Vagina (tissue), 2 donors: Measurements from ENCODE around the gene MON1B.

Source experiments
- POLR2A ChIP-seq, 2 donors: fragments of 450-650 bp; IDR thresholded peaks; one replicate each; pipeline ENCODE4 v1.6.1; 2017; ENCODE audit warnings: antibody characterized with exemption in 2 of 2, mild to moderate bottlenecking in 2 of 2, moderate library complexity in 2 of 2
- POLR2AphosphoS5 ChIP-seq, 2 donors: sonication (generic); formaldehyde crosslinking; IDR thresholded peaks; one replicate each; pipeline ENCODE4 v1.9.0; 2017; ENCODE audit warnings: antibody characterized with exemption in 2 of 2, mild to moderate bottlenecking in 2 of 2, low read depth in 1 of 2; ENCODE audit not compliant: insufficient read depth in 1 of 2
- TF ChIP-seq, protein P1 (sequence below), 3 experiments: fragments of 450-650 bp in 2 of 3; fragments of 200-600 bp in 1 of 3; sonication (generic) in 1 of 3; IDR thresholded peaks; one replicate each; pipeline ENCODE4 v1.5.1; 2017 to 2019; ENCODE audit warnings: antibody characterized with exemption in 3 of 3, mild to moderate bottlenecking in 2 of 3, moderate library complexity in 2 of 3

- TF ChIP-seq POLR2A (IDR thresholded peaks at IDR 0.05): no peak
- TF ChIP-seq, protein P1, sequence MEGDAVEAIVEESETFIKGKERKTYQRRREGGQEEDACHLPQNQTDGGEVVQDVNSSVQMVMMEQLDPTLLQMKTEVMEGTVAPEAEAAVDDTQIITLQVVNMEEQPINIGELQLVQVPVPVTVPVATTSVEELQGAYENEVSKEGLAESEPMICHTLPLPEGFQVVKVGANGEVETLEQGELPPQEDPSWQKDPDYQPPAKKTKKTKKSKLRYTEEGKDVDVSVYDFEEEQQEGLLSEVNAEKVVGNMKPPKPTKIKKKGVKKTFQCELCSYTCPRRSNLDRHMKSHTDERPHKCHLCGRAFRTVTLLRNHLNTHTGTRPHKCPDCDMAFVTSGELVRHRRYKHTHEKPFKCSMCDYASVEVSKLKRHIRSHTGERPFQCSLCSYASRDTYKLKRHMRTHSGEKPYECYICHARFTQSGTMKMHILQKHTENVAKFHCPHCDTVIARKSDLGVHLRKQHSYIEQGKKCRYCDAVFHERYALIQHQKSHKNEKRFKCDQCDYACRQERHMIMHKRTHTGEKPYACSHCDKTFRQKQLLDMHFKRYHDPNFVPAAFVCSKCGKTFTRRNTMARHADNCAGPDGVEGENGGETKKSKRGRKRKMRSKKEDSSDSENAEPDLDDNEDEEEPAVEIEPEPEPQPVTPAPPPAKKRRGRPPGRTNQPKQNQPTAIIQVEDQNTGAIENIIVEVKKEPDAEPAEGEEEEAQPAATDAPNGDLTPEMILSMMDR (IDR thresholded peaks at IDR 0.05): no peak
- TF ChIP-seq POLR2AphosphoS5 (IDR thresholded peaks at IDR 0.05; ENCODE audit: insufficient read depth in 1 of 2, low read depth in 1 of 2): no peak
These were observed 18.0 kb upstream of the MON1B start for GRCh38 chr16:77172951-77173350.
